HG03175 (cell line): ENCODE results near the gene DLD.
"Not testable (repeated sequence)": the region's sequence is repeated elsewhere in the genome, so short reads cannot be mapped to it uniquely, and the experiment has no call there.

ENCODE experiments used
- ATAC-seq: cut with Tn5 transposase; IDR thresholded peaks from one replicate; pipeline ENCODE4 v1.9.1; 2021; ENCODE audit warnings: mild to moderate bottlenecking, moderate library complexity; ENCODE audit not compliant: unreplicated experiment

Gene DLD

DNA sequence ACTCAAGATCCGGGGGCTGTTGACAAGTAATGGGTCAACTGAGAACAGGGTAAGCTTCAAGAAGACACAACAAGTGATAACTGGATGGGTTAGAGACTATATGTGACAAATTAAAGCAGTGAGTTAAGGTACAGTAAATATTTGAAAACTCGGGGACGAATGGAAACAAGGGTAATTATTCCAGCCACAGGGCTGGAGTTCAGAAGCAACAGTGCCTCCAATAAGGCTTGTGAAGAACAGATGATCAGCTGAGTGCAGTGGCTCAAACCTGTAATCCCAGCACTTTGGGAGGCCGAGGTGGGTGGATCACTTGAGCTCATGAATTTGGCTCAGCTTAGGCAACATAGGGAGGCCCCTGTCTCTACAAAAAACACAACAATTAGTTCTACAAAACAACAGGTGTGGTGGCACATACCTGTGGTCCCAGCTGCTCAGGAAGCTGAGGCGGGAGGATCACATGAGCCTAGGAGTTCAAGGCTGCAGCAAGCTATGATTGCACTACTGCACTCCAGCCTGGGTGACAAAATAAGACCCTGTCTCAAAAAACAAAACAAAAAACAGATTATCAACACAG, 20.5 kb upstream of the DLD start:
- ATAC-seq: no peak

DNA sequence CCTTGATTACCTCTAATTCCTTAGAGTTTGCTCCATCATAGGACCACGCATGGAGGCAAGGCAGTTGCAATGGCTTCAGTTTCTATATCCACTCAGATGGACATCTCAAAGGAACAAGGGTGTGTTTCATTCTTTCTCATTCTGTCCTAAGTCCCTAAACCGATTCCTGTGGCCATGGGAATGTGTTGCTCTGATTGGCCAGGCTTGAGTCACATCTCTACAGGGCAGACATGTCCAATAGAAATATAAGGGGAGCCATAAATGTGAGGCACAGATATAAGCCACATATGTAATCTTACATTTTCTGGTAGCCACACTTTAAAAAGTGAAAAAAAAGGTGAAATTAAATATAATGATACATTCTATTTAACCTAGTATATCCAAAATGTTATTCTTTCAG, 16.9 kb upstream of the DLD start:
- no peak for ATAC-seq

DNA sequence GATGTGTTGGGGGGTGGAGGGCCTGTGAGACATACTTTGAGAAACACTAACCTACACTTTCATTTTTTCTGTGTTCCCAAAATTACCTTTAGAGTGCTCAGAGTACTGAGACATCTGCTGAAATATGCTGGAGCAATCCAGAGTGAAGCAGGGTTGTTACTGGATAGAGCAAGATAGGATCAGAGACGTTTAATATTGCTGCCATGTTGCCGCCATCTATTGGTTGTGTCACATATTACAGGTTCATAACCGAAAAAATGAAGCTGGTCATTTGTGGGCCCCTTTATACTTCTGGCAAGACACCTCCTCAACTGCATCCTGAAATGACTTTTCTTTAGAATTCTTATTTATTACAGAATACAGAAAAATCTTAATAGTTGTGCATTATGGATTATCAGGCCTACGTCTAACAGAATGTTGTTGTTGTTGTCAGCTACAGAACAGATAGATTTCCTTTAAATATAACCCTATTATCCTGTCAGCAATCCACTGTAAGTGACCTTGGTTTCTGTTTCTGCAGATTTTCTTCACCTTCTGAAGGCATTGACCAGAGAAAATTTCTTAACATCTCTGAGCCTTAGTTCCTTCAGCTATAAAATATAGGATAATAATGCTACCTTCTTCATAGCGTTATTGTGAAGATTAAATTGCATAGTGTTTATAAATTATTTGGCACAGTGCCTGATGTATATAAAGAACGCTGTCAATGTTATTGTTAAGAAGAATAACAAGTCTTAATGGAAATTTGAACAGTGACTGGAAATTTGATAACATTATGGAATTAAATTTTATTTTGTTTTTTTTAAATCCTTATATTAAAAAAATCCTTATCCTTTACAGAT, 16.2 kb upstream of the DLD start:
- ATAC-seq: peak; percentile 72

DNA sequence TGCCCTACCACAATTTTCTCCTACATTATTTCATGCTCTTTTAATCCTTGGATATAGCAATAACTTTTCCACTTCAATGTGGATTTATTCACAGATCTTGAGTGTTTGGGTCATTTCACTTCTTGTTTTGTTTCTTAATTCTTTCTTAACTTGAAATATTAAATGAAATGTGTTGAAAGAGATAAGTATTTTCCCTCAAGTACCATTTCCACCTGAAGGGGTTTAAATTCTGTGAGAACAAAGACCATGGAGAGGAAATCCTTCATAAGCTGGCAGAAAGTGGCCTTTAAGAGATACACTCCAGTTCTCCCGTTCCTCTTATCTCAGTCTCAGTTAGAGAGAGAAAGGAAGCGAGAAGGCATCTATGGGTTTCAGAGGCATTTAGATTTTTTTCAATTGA, 14.1 kb upstream of the DLD start:
- ATAC-seq: no peak

DNA sequence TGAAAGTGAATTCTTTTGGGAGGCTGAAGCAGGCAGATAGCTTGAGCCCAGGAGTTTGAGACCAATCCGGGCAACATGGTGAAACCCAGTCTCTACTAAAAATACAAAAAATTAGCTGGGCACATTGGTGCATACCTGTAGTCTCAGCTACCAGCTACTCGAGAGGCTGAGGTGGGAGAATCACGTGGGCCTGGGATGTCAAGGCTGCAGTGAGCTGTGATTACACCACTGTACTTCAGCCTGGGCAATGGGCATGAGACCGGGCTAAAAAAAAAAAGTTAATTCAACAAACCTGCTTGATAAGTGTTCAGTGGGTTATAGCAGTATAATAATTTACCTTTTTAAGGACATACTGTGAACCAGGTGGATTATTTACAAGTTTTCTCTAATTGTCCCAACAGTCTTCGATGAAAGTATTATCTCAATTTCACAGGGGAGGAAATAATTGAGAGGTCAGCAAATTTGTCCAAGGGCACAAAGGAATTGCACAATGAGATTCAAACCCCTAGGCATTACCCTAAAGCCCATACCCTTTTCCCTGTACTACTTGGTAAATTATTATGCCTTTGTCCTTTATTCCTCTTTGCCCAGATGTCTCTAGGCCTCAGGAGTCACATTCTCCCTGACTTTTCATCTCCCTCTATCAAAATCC, 13.1 kb upstream of the DLD start:
- no peak for ATAC-seq

DNA sequence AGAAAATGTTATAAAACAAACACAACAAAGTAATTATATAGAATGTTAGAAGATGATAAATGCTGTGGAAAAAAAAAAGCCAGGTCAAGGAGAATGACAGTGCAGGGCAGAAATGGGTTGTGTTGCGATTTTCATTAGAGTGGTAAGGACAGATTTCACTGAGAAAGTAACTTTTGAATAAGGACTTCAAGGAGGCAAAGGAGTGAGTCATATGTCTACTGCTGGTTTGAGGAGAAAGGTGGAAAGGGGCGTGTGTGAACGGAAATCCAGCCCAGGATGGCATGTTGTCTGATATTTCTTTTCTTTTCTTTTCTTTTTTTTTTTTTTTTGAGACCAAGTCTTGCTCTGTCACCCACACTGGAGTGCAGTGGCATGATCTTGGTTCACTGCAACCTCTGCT, 12.3 kb upstream of the DLD start:
- no peak for ATAC-seq

DNA sequence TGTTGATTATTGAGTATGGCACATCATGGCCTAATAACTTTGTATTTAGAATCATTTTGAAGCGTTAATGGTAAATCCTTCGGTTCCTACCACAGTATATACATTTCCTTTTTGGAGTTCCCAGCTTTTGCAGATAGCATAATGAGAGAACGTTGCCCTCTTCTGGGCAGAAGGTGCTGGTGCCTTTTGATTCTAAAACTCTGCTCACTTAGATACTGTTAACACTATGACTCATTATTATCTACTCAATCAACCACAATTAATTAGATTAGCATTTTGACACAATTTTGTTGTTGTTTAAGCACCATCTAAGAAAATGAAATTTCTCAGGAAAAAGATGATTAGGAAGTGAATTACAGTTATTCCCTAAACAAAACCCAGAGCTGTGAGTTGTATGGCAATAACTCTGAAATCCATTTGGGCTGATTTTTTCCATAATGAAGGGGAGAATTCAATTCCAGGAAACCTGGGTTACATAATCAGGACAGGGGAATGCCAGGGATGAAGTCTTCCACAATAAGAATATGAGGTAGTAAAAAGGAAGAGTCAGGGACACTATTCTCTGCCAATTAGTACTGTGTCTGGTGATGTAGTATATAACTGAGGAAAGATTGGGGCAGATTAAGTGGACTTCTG, 11.5 kb upstream of the DLD start:
- ATAC-seq: peak; percentile 72

DNA sequence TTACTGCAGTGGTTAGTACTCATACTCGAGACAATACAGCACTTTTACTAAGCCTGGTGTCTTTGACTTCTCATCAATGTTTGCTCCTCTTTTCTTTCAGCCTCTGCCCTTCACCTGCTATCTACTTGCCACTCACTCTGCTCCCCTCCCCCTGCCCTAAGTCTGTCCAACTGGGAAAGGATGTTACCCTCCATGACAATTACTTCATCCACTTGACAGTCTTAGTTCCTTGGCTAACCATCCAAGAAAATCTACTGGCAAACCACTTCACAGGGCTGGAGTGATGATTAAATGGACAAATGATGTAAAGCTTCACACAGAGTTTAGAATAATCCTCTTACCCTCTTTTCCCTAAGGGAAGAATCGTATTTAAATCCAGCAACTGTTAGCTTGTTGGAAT, 8.2 kb upstream of the DLD start:
- no peak for ATAC-seq

DNA sequence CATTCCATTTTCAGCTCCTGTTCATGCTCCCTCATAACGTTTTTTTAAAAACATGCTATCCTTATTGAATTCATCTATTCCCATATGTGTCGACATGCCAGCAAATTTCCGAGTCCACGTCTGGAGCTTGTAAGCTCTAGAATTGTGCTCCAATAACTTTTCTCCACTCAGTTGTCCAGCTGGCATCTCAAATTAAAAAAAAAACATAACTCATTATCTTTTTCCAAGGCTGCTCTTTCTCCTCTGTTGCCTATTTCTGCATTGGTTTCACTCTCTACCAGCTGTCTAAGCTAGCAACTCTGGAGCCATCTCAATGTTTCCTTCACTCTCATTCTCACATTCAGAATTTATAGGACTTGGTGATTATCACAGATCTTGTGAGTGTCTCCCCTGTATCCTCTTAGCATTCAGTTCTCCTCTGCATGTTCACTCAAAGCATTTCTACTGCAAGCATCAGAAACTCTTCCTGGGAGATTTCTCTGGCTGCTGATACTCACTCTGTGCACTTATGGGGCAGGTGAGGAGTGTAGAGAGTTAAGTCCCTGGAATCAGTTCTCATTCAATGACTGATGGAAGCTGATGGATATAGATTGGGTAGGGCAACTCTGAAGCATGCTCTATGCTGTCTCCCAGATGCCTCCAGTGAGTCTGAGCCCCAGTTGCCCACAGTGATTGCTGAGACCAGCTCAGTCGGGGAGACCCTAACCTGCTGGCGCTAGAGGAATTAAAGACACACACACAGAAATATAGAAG, 6.7 kb upstream of the DLD start:
- no peak for ATAC-seq

DNA sequence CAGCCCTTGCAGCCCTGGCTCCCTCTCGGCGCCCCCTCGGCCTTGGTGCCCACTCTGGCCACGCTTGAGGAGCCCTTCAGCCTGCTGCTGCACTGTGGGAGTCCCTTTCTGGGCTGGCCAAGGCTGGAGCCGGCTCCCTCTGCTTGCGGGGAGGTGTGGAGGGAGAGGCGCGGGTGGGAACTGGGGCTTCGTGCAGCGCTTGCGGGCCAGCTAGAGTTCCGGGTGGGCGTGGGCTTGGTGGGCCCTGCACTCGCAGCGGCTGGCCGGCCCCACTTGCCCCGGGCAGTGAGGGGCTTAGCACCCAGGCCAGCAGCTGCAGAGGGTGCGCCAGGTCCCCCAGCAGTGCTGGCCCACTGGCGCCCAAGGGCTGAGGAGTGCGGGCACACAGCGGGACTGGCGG, 3.2 kb upstream of the DLD start:
- not testable (repeated sequence) for ATAC-seq

DNA sequence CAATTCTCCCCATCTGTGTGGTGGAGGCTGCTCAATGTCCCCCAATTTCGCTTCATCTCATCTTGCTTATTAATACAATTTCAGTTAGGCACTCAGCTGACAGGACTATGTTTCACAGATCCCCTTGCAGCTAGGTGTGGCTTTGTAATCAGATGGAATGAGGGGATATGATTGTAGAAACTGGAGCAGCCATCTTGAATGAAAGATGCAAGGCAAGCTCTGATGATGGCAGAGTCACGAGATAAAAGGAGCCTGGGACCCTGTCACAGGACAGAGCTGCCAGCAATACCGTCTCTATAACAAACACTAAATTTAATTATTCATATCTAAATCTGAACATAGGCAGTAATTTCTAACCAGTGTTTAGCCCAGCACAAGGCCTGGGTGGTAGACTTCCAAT, 991 bp upstream of the DLD start:
- ATAC-seq: no peak

DNA sequence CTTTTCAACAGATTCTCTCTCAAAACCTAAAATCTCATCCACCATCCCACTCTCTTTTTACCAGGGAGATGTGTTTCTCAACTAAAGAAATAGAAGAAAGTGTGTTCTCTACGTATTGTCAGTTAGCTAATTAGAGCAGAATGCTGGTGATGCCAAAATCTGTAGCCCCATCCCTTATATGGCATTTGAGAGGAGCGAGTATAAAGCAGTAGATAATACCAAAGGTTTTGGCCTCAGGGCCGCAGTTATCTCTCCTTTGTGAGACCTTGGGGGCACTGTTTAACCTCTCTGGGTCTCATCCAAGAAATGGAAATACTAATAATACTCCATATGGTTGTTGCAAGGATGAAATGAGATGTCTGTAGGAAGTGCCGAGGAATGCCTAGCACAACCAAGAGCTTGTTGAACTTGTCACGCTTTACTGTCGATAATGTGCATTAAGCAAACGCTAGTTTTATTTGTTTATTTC, 456 bp upstream of the DLD start:
- peak; percentile 5 for ATAC-seq

DNA sequence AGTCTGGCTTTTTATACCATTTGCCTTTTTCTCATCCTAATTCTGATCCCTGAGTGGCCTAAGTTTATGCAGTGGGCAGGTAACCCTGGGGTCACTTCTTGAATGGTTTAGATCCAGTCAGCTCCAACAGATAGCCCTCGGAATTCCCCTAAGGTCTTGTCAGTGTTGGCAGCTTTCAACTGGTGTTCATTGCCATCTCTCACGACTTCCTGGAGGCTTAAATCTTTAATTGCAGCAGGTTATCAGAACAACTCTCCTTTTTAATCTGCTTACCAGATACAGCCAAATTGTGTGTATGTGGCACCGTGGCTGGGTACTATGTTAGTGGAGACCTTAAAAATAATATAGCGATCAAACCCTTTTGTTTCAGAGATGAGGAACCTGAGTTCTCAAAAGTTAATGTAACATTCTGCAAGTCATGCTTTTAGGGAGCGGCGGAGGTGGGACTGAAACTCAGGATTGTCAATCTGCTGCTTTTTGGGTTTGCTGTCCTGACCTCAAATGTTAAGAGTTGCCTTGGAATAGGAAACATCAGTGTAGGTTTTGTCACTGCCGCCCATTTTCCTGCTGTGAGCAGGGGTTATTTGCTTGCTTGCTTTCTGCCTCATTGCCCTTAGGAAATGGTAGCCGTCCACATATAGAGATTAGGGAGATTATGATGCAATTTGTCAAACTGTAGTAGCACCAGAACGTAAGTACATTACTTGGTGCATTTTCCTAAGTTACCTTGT, 818 bp downstream of the DLD start:
- peak; percentile 22 for ATAC-seq

DNA sequence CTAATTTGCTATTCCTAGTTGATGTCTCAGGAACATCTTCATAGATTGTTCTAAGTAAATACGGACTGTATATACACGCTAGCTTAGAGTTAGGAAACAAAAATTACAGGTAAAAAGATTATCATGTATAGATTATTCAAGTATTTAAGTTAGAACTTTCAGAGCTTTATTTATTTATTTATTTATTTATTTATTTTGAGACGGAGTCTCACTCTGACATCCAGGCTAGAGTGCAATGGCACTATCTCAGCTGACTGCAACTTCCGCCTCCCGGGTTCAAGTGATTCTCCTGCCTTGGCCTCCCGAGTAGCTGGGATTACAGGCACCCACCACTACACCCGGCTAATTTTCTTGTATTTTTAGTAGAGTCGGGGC, 1.4 kb downstream of the DLD start:
- ATAC-seq: not testable (repeated sequence)

DNA sequence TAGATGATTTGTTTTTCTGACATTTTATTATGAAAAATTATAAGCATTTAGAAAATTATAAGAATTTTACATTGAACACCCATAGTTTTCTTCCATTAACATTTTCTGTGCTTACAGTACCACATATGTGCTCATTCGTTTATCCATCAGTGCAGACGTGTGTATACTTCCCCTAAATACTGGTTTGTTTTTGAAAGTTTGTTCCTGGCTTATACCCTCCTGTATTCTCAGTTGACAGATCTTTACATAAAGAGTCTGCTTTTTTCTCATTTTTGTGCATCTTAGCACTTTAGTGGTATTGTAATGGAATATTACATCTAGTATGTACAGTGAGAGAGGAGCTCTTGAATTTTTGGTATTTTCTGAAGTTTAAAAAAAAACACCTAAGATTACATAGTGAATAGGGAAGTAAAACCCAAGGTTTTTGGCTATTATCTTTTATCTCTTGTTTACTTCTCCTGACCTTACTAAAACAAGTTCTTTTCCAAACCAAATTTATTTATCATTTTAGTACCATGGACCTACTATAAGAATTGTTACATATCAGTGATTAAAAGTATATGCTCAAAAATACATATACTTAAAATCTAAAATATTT, 8.1 kb downstream of the DLD start:
- ATAC-seq: no peak

DNA sequence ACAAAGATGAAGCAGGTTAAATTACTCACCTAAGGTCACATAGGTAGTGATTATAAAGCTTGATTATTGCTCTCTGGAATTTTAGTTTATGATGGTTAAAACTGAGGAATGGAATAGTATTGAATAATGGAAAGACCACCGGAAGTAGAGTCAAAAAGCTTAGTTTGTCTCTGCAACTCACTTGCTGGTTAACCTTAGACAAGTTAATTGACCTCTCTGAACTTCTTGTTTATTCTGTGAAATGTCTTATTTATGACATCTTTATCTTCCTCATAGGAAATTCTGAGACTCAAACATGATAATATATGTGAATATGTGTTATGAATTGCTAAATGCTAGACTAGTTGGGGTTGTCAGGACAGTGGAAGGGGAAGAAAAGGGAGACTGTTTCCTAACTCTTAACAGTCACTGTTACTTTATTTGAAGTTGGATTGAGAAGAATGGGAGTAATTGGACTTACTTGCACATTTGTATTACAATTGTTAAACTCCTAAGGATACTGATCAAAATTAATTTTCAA, 9.6 kb downstream of the DLD start:
- ATAC-seq: no peak

DNA sequence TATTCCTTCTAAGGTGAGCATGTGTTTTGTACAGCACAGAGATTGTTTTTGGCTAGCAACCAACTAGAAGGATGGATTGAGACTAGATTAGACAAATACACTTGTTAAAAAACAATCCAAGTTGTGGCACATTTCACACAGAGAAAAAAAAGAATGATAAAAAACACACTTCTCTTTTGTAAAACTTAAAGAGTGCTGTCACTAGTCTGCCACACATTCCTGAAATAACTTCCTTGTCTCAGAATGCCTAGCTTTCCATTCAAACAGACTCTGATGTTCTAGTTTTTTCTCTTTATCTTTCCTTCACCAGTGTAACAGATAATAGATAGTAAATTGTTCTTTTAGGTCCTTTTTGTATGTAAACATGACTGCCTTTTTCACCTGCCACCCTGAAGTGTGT, 11.4 kb downstream of the DLD start:
- no peak for ATAC-seq

DNA sequence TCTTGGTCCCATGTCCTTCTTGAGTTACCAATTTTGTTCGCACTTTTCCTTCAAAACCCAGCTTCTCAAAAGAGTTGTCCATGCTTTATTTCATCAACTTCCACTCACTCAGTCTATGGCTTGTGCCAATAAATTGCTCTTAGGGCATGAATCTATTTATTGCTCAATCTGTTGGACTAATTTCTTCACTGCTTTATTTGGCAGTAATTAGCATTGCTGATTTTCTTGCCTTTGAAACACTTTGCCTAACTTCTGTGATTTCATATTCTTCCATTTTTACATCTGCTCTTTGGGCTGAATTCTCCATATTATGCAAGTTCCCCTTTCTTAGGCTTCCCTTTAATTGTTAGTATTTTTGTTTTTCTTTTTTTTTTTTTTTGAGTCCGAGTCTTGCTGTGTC, 16.8 kb downstream of the DLD start:
- ATAC-seq: no peak

DNA sequence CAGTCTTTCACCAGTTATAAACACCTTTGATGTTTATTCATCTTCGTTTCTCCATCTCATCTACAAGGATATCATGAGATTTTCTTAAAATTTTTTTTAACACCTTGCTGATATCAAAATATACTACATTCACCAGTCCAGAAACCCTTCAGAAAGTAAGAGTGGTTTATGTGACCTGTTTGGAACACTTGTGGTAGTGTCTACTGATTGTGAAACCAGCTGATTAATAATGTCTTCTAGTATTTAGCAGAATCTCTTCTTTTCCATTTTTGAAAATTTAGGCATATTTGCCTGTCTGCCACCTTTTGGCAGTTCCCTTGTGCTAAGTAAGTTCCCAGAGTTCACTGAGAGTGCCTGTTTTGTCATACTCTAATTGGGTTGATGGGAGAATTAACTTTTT, 18.5 kb downstream of the DLD start:
- no peak for ATAC-seq

DNA sequence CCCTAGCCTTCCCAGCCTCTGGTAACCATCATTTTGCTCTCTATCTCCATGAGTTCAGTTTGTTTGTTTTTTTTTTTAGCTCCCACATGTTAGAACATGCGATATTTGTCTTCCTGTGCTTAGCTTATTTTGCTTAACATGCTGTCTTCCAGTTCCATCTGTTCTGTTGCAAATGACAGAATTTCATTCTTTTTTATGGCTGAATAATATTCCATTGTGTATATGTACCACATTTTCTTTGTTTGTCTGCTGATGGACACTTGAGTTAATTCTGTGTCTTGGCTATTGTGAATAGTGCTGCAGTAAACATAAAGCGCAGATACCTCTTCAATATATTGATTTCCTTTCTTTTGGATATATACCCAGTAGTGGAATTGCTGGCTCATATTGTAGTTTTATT, 21.0 kb downstream of the DLD start:
- ATAC-seq: no peak
